Tibial artery (tissue), 4 donors: ENCODE data around the gene PNPLA6.

Experiments
- DNase-seq, 2 donors: peaks; one replicate each; pipeline ENCODE4 v3.0.0-alpha.2; 2019
- H3K27ac ChIP-seq, 2 donors: fragments of 200-600 bp; sonication (generic) in 1 of 2; 1 replicate in 1 of 2; 2 replicates in 1 of 2; pipeline ENCODE4 v1.5.1; 2018 to 2019; ENCODE audit warnings: mild to moderate bottlenecking in 1 of 2
- H3K27me3 ChIP-seq, 2 donors: fragments of 200-600 bp; sonication (generic) in 1 of 2; one replicate each; pipeline versions ENCODE4 v1.5.1 to v1.6.0; 2016 to 2019
- H3K36me3 ChIP-seq, 3 donors: fragments of 200-600 bp; sonication (generic) in 2 of 3; one replicate each; pipeline ENCODE4 v1.5.1; 2016 to 2019; ENCODE audit warnings: mild to moderate bottlenecking in 2 of 3
- H3K4me1 ChIP-seq, 4 donors: fragments of 200-600 bp; sonication (generic) in 2 of 4; 1 replicate in 3 of 4; 2 replicates in 1 of 4; pipeline ENCODE4 v1.5.1; 2016 to 2019
- H3K4me3 ChIP-seq, 2 donors: fragments of 200-600 bp; sonication (generic) in 1 of 2; 1 replicate in 1 of 2; 2 replicates in 1 of 2; pipeline ENCODE4 v1.5.1; 2018 to 2019; ENCODE audit warnings: mild to moderate bottlenecking in 2 of 2
- H3K9me3 ChIP-seq, 3 donors: fragments of 200-600 bp; sonication (generic) in 1 of 3; one replicate each; pipeline ENCODE4 v1.5.1; 2016 to 2019
- intact Hi-C: fragments of 100-400 bp; cut with DNase I; formaldehyde crosslinking; loops from one replicate; pipeline ENCODE4 v1.15.0; 2023; ENCODE audit warnings: low total_unique reads
- TF ChIP-seq, protein P1 (sequence below), 2 experiments: fragments of 200-600 bp in 1 of 2; fragments of 450-650 bp in 1 of 2; IDR thresholded peaks; one replicate each; pipeline ENCODE4 v1.5.1; 2017 to 2019; ENCODE audit warnings: antibody characterized with exemption in 2 of 2, mild to moderate bottlenecking in 1 of 2, moderate library complexity in 1 of 2

PNPLA6 gene

GRCh38 chr19:7560255-7560654 lies 24.7 kb downstream of the PNPLA6 start:
- intact Hi-C loops: loop anchor here (10.0 kb wide), 1 partner anchor 125 kb away; the partner anchor contains the start of gene TRAPPC5
- no peaks in the 10 kb centered on the region for H3K4me1 ChIP-seq
- no peak for DNase-seq
- no peak overlapping the region for H3K4me3 ChIP-seq
- TF ChIP-seq, protein P1, sequence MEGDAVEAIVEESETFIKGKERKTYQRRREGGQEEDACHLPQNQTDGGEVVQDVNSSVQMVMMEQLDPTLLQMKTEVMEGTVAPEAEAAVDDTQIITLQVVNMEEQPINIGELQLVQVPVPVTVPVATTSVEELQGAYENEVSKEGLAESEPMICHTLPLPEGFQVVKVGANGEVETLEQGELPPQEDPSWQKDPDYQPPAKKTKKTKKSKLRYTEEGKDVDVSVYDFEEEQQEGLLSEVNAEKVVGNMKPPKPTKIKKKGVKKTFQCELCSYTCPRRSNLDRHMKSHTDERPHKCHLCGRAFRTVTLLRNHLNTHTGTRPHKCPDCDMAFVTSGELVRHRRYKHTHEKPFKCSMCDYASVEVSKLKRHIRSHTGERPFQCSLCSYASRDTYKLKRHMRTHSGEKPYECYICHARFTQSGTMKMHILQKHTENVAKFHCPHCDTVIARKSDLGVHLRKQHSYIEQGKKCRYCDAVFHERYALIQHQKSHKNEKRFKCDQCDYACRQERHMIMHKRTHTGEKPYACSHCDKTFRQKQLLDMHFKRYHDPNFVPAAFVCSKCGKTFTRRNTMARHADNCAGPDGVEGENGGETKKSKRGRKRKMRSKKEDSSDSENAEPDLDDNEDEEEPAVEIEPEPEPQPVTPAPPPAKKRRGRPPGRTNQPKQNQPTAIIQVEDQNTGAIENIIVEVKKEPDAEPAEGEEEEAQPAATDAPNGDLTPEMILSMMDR (IDR thresholded peaks at IDR 0.05): no peak
- H3K36me3 ChIP-seq: peaks cover 60 to 77% (median 76%) of the 10 kb centered on the region in 3 donors
- no peak overlapping the region for H3K27ac ChIP-seq
- H3K9me3 ChIP-seq: no peaks in the 10 kb centered on the region
- H3K27me3 ChIP-seq: no peaks in the 10 kb centered on the region

GRCh38 chr19:7561325-7561724 lies 25.8 kb downstream of the PNPLA6 start:
- TF ChIP-seq, protein P1 (IDR thresholded peaks at IDR 0.05): no peak
- Histone ChIP-seq H3K27me3 (no peaks in the 10 kb centered on the region), H3K36me3 (peaks cover 52 to 66% (median 65%) of the 10 kb centered on the region in 3 donors), H3K9me3 (no peaks in the 10 kb centered on the region), H3K4me3 (no peak overlapping the region), H3K27ac (no peak overlapping the region), H3K4me1 (no peaks in the 10 kb centered on the region)
- no peak for DNase-seq
- intact Hi-C loops: loop anchor here (10.0 kb wide), 1 partner anchor 123 kb away; the partner anchor contains the start of gene TRAPPC5

DNA sequence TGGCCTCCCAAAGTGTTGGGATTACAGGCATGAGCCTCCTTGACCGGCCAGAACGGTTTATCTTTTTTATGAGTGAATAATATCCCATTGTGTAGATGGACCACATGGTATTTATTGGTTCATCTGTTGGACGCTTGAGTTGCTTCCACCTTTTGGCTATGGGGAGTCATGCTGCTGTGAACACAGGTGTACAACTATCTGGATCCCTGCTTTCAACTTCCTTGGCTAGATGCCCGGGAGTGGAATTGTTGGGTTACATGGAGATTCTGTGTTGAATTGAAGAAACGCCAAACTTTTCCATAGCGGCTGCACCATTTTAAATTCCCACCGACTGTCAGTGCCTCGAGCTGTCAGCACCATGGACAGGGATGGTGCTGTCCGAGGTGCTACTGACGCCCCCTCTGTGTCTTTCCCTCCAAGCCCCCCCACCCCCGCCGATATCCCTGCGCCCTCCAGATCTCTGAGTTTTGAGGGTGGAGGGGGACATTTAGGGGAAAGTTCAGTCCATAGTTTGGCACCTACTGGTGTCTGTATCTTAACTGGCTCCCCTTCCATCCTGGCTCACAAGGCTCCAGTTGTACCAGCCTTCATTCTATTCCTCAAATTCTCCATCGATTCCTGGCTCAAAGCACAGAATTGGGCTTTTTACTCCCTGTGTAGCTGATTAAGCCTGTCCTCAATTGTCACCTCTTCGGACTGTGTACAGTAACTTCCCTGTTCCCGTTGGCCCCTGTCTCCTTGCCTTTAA lies 27.3 kb downstream of the PNPLA6 start:
- Histone ChIP-seq H3K27me3 (no peaks in the 10 kb centered on the region), H3K4me3 (no peak overlapping the region)
- intact Hi-C loops: loop anchor here (10.0 kb wide), 1 partner anchor 122 kb away; the partner anchor contains the start of gene TRAPPC5

DNA sequence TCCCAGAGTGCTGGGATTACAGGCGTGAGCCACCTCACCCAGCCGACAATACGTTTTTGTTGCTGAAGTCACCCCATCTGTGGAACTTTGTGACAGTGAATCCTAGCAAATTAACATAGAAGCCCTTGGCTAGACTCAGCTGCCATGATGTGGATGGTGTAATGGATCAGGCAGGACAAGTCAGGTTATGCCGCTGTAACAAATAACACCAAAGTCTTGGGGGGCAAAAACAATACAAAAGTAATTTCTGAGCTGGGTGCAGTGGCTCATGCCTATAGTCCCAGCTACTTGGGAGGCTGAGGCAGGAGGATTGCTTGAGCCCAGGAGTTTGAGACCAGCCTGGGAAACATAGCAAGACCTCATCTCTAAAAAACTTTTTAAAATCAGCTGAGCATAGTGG lies 29.3 kb downstream of the PNPLA6 start:
- Histone ChIP-seq H3K4me3 (no peak overlapping the region), H3K36me3 (peaks cover 18 to 30% (median 30%) of the 10 kb centered on the region in 3 donors), H3K27me3 (no peaks in the 10 kb centered on the region), H3K9me3 (no peaks in the 10 kb centered on the region), H3K4me1 (no peaks in the 10 kb centered on the region), H3K27ac (no peak overlapping the region)
- intact Hi-C loops: loop anchor here (10.0 kb wide), 1 partner anchor 120 kb away; the partner anchor contains the start of gene TRAPPC5
- TF ChIP-seq, protein P1 (IDR thresholded peaks at IDR 0.05): no peak
- no peak for DNase-seq

More for the DNA sequence above, 27.3 kb downstream of the PNPLA6 start:
- Histone ChIP-seq H3K27ac (no peak overlapping the region), H3K9me3 (no peaks in the 10 kb centered on the region), H3K36me3 (peaks cover 39 to 51% (median 50%) of the 10 kb centered on the region in 3 donors), H3K4me1 (no peaks in the 10 kb centered on the region)
- DNase-seq: no peak
- TF ChIP-seq, protein P1 (IDR thresholded peaks at IDR 0.05): no peak

DNA sequence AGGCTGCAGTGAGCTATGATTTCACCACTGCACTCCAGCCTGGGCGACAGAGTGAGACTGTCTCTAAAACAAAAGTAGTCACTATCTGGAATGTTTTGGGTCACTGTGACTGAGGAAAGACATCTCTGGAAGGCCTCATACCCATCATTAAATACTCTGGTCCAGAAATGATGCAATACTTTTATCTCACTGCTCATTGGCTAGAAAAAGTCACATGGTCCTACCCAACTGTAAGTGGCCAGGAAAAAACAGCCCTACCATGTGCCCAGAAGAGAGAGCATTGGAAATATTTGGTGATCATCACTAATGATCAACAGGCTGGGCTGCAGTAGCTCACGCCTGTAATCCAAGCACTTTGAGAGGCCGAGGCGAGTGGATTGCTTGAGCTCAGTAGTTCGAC lies 29.8 kb downstream of the PNPLA6 start:
- no peak for DNase-seq
- H3K9me3 ChIP-seq: no peaks in the 10 kb centered on the region
- intact Hi-C loops: loop anchor here (10.0 kb wide), 1 partner anchor 119 kb away; the partner anchor contains the start of gene TRAPPC5
- H3K27ac ChIP-seq: no peak overlapping the region
- H3K27me3 ChIP-seq: no peaks in the 10 kb centered on the region
- TF ChIP-seq, protein P1 (IDR thresholded peaks at IDR 0.05): no peak
- peaks cover 13 to 26% (median 25%) of the 10 kb centered on the region in 3 donors for H3K36me3 ChIP-seq
- H3K4me1 ChIP-seq: no peaks in the 10 kb centered on the region
- H3K4me3 ChIP-seq: no peak overlapping the region
